Heart left ventricle (tissue), 16 donors: ENCODE measurements around the gene ALDOA. TPM values are rescaled to one million over a fixed set of nuclear protein-coding genes. Genes with fewer than 3 reads are reported as not detected.

ENCODE experiments used
- ATAC-seq, 4 donors: fragments of 200-7000 bp; cut with Tn5 transposase; one replicate each; pipeline ENCODE4 v1.9.1; 2020 to 2022; ENCODE audit warnings: moderate library complexity in 4 of 4, mild to moderate bottlenecking in 3 of 4, moderate number of reproducible peaks in 1 of 4
- DNase-seq, 5 donors: peaks; one replicate each; pipeline ENCODE4 v3.0.0-alpha.2; 2020
- H3K27ac ChIP-seq, 12 donors: fragments of 200-600 bp; sonication (generic) in 4 of 12; one replicate each; pipeline versions ENCODE4 v1.5.0 to v1.8.0; 2016 to 2022; ENCODE audit warnings: mild to moderate bottlenecking in 2 of 12
- H3K27me3 ChIP-seq, 9 donors: fragments of 200-600 bp; sonication (generic) in 2 of 9; one replicate each; pipeline versions ENCODE4 v1.5.1 to v1.8.0; 2016 to 2022; ENCODE audit warnings: mild to moderate bottlenecking in 3 of 9
- H3K36me3 ChIP-seq, 9 donors: fragments of 200-600 bp; sonication (generic) in 2 of 9; one replicate each; pipeline versions ENCODE4 v1.5.0 to v1.8.0; 2018 to 2022; ENCODE audit warnings: mild to moderate bottlenecking in 2 of 9
- H3K4me1 ChIP-seq, 12 donors: fragments of 200-600 bp; sonication (generic) in 4 of 12; one replicate each; pipeline versions ENCODE4 v1.5.0 to v1.8.0; 2016 to 2022; ENCODE audit warnings: mild to moderate bottlenecking in 3 of 12
- H3K4me3 ChIP-seq, 12 donors: fragments of 200-600 bp; sonication (generic) in 4 of 12; one replicate each; pipeline versions ENCODE4 v1.5.0 to v1.8.0; 2017 to 2022; ENCODE audit warnings: mild to moderate bottlenecking in 9 of 12, moderate library complexity in 4 of 12
- H3K9me3 ChIP-seq, 12 donors: fragments of 200-600 bp; sonication (generic) in 4 of 12; one replicate each; pipeline versions ENCODE4 v1.5.0 to v1.8.0; 2016 to 2022; ENCODE audit warnings: mild to moderate bottlenecking in 1 of 12
- CTCF ChIP-seq, 12 donors: fragments of 200-600 bp; sonication (generic) in 4 of 12; IDR thresholded peaks; one replicate each; pipeline versions ENCODE4 v1.5.0 to v1.8.0; 2018 to 2022; ENCODE audit warnings: antibody characterized with exemption in 12 of 12, mild to moderate bottlenecking in 5 of 12
- POLR2A ChIP-seq, 2 donors: fragments of 450-650 bp; IDR thresholded peaks; one replicate each; pipeline ENCODE4 v1.6.1; 2017; ENCODE audit warnings: antibody characterized with exemption in 2 of 2, mild to moderate bottlenecking in 2 of 2, moderate library complexity in 2 of 2
- WGBS, 4 donors: extraction: QIAGEN DNeasy Blood & Tissue Kit in 2 of 4; methylation state at CpG; one replicate each; pipeline versions ENCODE4 v1.1.5 to v1.1.7; 2013 to 2018; 5-methylcytosine and 5-hydroxymethylcytosine counted together
- intact Hi-C, 10 donors: fragments of 100-400 bp; cut with DNase I; formaldehyde crosslinking; loops; one replicate each; pipeline versions ENCODE4 v1.11.1 to v1.14.2; 2022
- polyA plus RNA-seq, 2 donors: library from polyadenylated mRNA; stranded (reverse); fragments of 200-250 nt; gene quantifications; one replicate each; pipeline ENCODE4 v1.2.3, GENCODE V29; 2013
- total RNA-seq, 9 donors: library from RNA; depleted of rRNA in 2 of 9; stranded (reverse); fragments of >200 nt in 2 of 9; fragmentation: NEBNext Ultra II Directional in 3 of 9; extraction: Animal tissue kit (Norgen Biotek cat#: 25700) in 3 of 9; gene quantifications; one replicate each; pipeline versions ENCODE4 v1.1.0 to v1.2.4, GENCODE V29; 2016 to 2023
- donor health status: ischemic (EF 13 %, LVEDD 7.1; RV severe dilation, severe dysfunction).
- donor health status: healthy with polysubstance abuse.
- donor health status: DM: no; HTN: yes; CAD: no.
- donor health status: DM: no; HTN: no; CAD: no.
- donor health status: ischemic (EF 25% LVEDD 6.9; RV normal size, moderate dysfunction).
- donor health status: ischemic (EF 25% LVEDD 5.7; RV mildly dilated, moderate dysfunction).
- donor health status: healthy.
- donor health status: DM: yes; HTN: yes; CAD: no.
- donor health status: ischemic (EF 35%, LVEDD 5.7; RV mildly dilated, moderate dysfunction).
- donor health status: nonischemic (EF 11% LVEDD 7.7; RV severe dilation, severe dysfunction).
- donor health status: DM: yes; HTN: yes; CAD: no.
- donor health status: PGD.
- donor health status: ischemic (EF 29% LVEDD 5.4; RV normal size, mild dysfunction).
- donor health status: nonischemic (EF 23%, LVEDD 6.1; RV moderate dilation, normal function).

Gene ALDOA
- total and polyA plus RNA-seq, 11 donors = 2,585 to 5,076 (median 3,542) TPM

- Histone ChIP-seq H3K4me1 (peaks cover 0 to 22% (median 2%) of the 10 kb centered on the region in 12 donors), H3K27me3 (no peaks in the 10 kb centered on the region), H3K36me3 (peaks cover 0 to 66% (median 61%) of the 10 kb centered on the region in 9 donors), H3K4me3 (no peak overlapping the region), H3K9me3 (no peaks in the 10 kb centered on the region), H3K27ac (peak overlapping the region in 2 of 12 donors; percentile 11 to 38)
- intact Hi-C loops = no loop called here
- ATAC-seq = no peak
- peak in 2 of 5 donors; percentile 19 to 49 for DNase-seq
- TF ChIP-seq POLR2A (IDR thresholded peaks at IDR 0.05) (no peak), CTCF (IDR thresholded peaks at IDR 0.05) (no peak)
- WGBS, 4 donors = 82 to 88% (median 87%) methylated on average over 15 to 18 of the region's 18 CpGs
These were observed 18.7 kb downstream of the ALDOA start for GRCh38 chr16:30084096-30084815.

GRCh38 chr16:30084816-30085159 is 19.2 kb downstream of the ALDOA start:
- DNase-seq = peak in 3 of 5 donors; percentile 42 to 66 (median 64)
- Histone ChIP-seq H3K36me3 (peaks cover 0 to 60% (median 55%) of the 10 kb centered on the region in 9 donors), H3K27ac (peak overlapping the region in 6 of 12 donors; percentile 11 to 52 (median 33)), H3K4me1 (peaks cover 0 to 27% (median 0%) of the 10 kb centered on the region in 12 donors), H3K4me3 (no peak overlapping the region), H3K9me3 (no peaks in the 10 kb centered on the region), H3K27me3 (no peaks in the 10 kb centered on the region)
- 58 to 70% (median 62%) methylated on average over 11 to 17 of the region's 17 CpGs for WGBS, 4 donors
- intact Hi-C loops = loop anchor here in 1 of 10 donors (5.0 kb wide), 1 partner anchor 323 kb away; the partner anchor contains the start of gene ZNF771
- ATAC-seq = peak in 3 of 4 donors; percentile 25 to 44 (median 30)
- TF ChIP-seq CTCF (IDR thresholded peaks at IDR 0.05) (no peak), POLR2A (IDR thresholded peaks at IDR 0.05) (no peak)

GRCh38 chr16:30085247-30085646 is 19.7 kb downstream of the ALDOA start:
- Histone ChIP-seq H3K27me3 (no peaks in the 10 kb centered on the region), H3K36me3 (peaks cover 0 to 56% (median 51%) of the 10 kb centered on the region in 9 donors), H3K9me3 (no peaks in the 10 kb centered on the region), H3K4me3 (no peak overlapping the region), H3K27ac (peak overlapping the region in 6 of 12 donors; percentile 11 to 52 (median 34)), H3K4me1 (peaks cover 0 to 31% (median 0%) of the 10 kb centered on the region in 12 donors)
- intact Hi-C loops = loop anchor here in 1 of 10 donors (5.0 kb wide), 1 partner anchor 322 kb away; the partner anchor contains the start of gene ZNF771
- WGBS, 4 donors = 61 to 69% (median 65%) methylated on average over 3 of the region's 3 CpGs
- DNase-seq (peak in 3 of 5 donors; percentile 27 to 54 (median 44)), ATAC-seq (no peak)
- TF ChIP-seq POLR2A (IDR thresholded peaks at IDR 0.05) = no peak
- no peak for TF ChIP-seq CTCF (IDR thresholded peaks at IDR 0.05)

- H3K27ac ChIP-seq = peak overlapping the region in 5 of 12 donors; percentile 20 to 52 (median 31)
- ATAC-seq (no peak), DNase-seq (peak in 2 of 5 donors; percentile 17 to 33)
- 70 to 79% (median 76%) methylated on average over 5 to 6 of the region's 6 CpGs for WGBS, 4 donors
- no peaks in the 10 kb centered on the region for H3K9me3 ChIP-seq
- peaks cover 0 to 50% (median 48%) of the 10 kb centered on the region in 9 donors for H3K36me3 ChIP-seq
- peaks cover 0 to 37% (median 3%) of the 10 kb centered on the region in 12 donors for H3K4me1 ChIP-seq
- intact Hi-C loops = loop anchor here in 1 of 10 donors (5.0 kb wide), 1 partner anchor 321 kb away; the partner anchor contains the start of gene ZNF771
- H3K27me3 ChIP-seq = no peaks in the 10 kb centered on the region
- H3K4me3 ChIP-seq = no peak overlapping the region
- TF ChIP-seq CTCF (IDR thresholded peaks at IDR 0.05) (no peak), POLR2A (IDR thresholded peaks at IDR 0.05) (no peak)
These were observed 20.3 kb downstream of the ALDOA start for GRCh38 chr16:30085820-30086219.
